Measurements from ENCODE around the gene SV2C. TPM values are rescaled to one million over a fixed set of nuclear protein-coding genes. Genes with fewer than 3 reads are reported as not detected.

The SV2C gene
- total RNA-seq, 1 experiment from 2014 or later = not detected

DNA sequence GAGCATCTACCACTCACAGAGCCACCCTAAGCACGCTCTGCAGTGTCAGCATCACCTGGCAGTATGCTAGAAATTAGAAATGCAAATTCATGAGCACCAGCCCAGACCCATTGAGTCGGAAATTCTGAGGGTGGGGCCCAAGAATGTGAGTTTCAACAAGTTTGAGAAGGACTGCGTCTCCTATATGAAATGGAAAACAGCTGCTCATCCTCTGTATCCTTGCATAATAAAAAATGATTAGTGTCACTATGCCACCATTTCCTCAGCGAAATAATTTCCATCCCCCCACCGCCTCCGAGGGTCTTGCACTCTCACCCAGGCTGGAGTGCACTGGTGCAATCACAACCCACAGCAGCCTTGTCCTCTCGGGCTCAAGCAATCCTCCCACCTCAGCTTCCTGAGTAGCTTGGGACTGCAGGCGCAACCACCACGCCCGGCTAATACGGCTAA, 318.6 kb downstream of the SV2C start:
- H3K9ac ChIP-seq (ENCODE audit: low read length) = no peak overlapping the region
- POLR2A ChIA-PET = interaction anchor here (0.7 kb wide), 1 partner anchor 76 kb away, joined by 4 read pairs; no protein-coding TSS in a partner anchor
- H3K4me1 ChIP-seq (ENCODE audit: control insufficient read depth in 1 of 2, insufficient read depth in 2 of 2, low read length in 2 of 2) = peaks cover 5 to 19% of the 10 kb centered on the region in 2 experiments; a peak in 2 of 4 replicates
- H3K36me3 ChIP-seq (ENCODE audit: control insufficient read depth in 1 of 2, insufficient read depth in 2 of 2, low read length in 2 of 2) = no peaks in the 10 kb centered on the region
- H4K20me1 ChIP-seq (ENCODE audit: insufficient read depth) = no peaks in the 10 kb centered on the region
- peak overlapping the region; percentile 52 to 66 for H3K4me3 ChIP-seq (replicated peaks in 1 of 2; ENCODE audit: low read depth in 1 of 2, low read length in 2 of 2)
- intact Hi-C loops (cut with micrococcal nuclease) = loop anchor here (2.0 kb wide), 1 partner anchor 143 kb away; no protein-coding TSS in a partner anchor
- TF ChIP-seq CEBPB (IDR thresholded peaks at IDR 0.05; ENCODE audit: low read depth) (no peak), REST (IDR thresholded peaks at IDR 0.05; ENCODE audit: low read depth) (no peak), EZH2 (IDR thresholded peaks at IDR 0.05) (no peak), SP1 (IDR thresholded peaks at IDR 0.05; ENCODE audit: low read depth) (no peak), POLR2AphosphoS5 (IDR thresholded peaks at IDR 0.05; ENCODE audit: low read depth, low read length) (no peak), EGR1 (IDR thresholded peaks at IDR 0.05; ENCODE audit: low read depth) (no peak), POLR2A (IDR thresholded peaks at IDR 0.05; ENCODE audit: borderline replicate concordance, extremely low read depth, insufficient read depth, insufficient read length) (no peak), YY1 (IDR thresholded peaks at IDR 0.05; ENCODE audit: extremely low read depth, insufficient replicate concordance, low read depth, low read length) (no peak), EZH2phosphoT487 (IDR thresholded peaks at IDR 0.05; ENCODE audit: borderline replicate concordance) (no peak), ELF1 (IDR thresholded peaks at IDR 0.05; ENCODE audit: borderline replicate concordance, low read depth) (no peak), FOSL1 (IDR thresholded peaks at IDR 0.05; ENCODE audit: low read depth) (no peak)
- TF ChIP-seq, protein P1, sequence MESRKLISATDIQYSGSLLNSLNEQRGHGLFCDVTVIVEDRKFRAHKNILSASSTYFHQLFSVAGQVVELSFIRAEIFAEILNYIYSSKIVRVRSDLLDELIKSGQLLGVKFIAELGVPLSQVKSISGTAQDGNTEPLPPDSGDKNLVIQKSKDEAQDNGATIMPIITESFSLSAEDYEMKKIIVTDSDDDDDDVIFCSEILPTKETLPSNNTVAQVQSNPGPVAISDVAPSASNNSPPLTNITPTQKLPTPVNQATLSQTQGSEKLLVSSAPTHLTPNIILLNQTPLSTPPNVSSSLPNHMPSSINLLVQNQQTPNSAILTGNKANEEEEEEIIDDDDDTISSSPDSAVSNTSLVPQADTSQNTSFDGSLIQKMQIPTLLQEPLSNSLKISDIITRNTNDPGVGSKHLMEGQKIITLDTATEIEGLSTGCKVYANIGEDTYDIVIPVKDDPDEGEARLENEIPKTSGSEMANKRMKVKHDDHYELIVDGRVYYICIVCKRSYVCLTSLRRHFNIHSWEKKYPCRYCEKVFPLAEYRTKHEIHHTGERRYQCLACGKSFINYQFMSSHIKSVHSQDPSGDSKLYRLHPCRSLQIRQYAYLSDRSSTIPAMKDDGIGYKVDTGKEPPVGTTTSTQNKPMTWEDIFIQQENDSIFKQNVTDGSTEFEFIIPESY (IDR thresholded peaks at IDR 0.05; ENCODE audit: extremely low read depth, insufficient replicate concordance, low read length) = no peak
- peak overlapping the region; percentile 94 for H2AFZ ChIP-seq (ENCODE audit: low read depth, low read length, poor library complexity, severe bottlenecking)
- ATAC-seq (no peak), DNase-seq (ENCODE audit: low read depth, low spot score) (no peak)
- H3K27me3 ChIP-seq (ENCODE audit: insufficient read depth, low read length) = peaks cover 14% of the 10 kb centered on the region; the same call in 1 of the 2 replicates
- no TSS peak for BruUV-seq (replicated peaks)
- peak overlapping the region; percentile 99 for H3K4me2 ChIP-seq (ENCODE audit: low read length)
- CTCF ChIA-PET = interaction anchor here (1.0 kb wide), 1 partner anchor 372 kb away, joined by 4 read pairs; no protein-coding TSS in a partner anchor
- no peak overlapping the region for H3K27ac ChIP-seq (ENCODE audit: low read depth, low read length)
- H3K9me3 ChIP-seq (ENCODE audit: control insufficient read depth in 1 of 2, insufficient read depth in 1 of 2, low read depth in 1 of 2, low read length in 2 of 2) = no peaks in the 10 kb centered on the region
- no peaks in the 10 kb centered on the region for H3K9me2 ChIP-seq (ENCODE audit: insufficient read depth)
- H3K79me2 ChIP-seq (ENCODE audit: insufficient read depth, low read length) = no peaks in the 10 kb centered on the region
- RAD21 ChIA-PET (ENCODE audit: low non-redundant PET in 1 of 2, low total read pairs in 2 of 2, uncharacterized antibody in 2 of 2, unreplicated experiment in 2 of 2) = no interaction called here

Data from HCT116 (cell line).